Neural cell (in vitro differentiated cells): Measurements from ENCODE around the gene SLC11A1. TPM values are rescaled to one million over a fixed set of nuclear protein-coding genes. Genes with fewer than 3 reads are reported as not detected.

Source experiments
- H2AFZ ChIP-seq: fragments of 200-600, 300-800 bp; sonication (generic), shearing (Covaris generic); 2 replicates; pipeline ENCODE4 v1.6.0; 2014; ENCODE audit warnings: low read depth, mild to moderate bottlenecking, antibody characterized with exemption, low read length, moderate library complexity
- H3F3A ChIP-seq: fragments of 200-600 bp; shearing (Covaris generic); 2 replicates; pipeline ENCODE4 v1.6.1; 2016; ENCODE audit warnings: mild to moderate bottlenecking, moderate library complexity, mixed read lengths, antibody characterized with exemption, low read length; ENCODE audit not compliant: insufficient read depth, poor library complexity, severe bottlenecking
- H3K27ac ChIP-seq: fragments of 200-600, 300-800 bp; sonication (generic), shearing (Covaris generic); 2 replicates; pipeline ENCODE4 v1.5.1; 2014; ENCODE audit warnings: mild to moderate bottlenecking, low read length, moderate library complexity
- H3K27me3 ChIP-seq: fragments of 300-800, 200-600 bp; sonication (generic), shearing (Covaris generic); 2 replicates; pipeline ENCODE4 v1.6.0; 2014; ENCODE audit warnings: mild to moderate bottlenecking, low read depth, low read length, moderate library complexity; ENCODE audit not compliant: insufficient read depth
- H3K36me3 ChIP-seq: fragments of 300-800, 200-600 bp; sonication (generic), shearing (Covaris generic); 2 replicates; pipeline ENCODE4 v1.5.1; 2014; ENCODE audit warnings: mild to moderate bottlenecking, antibody characterized with exemption, low read length, moderate library complexity; ENCODE audit not compliant: insufficient read depth
- H3K4me2 ChIP-seq: fragments of 300-800, 200-600 bp; sonication (generic), shearing (Covaris generic); 2 replicates; pipeline ENCODE4 v1.6.0; 2014; ENCODE audit warnings: mild to moderate bottlenecking, low read length
- H3K4me3 ChIP-seq: fragments of 300-800, 200-600 bp; sonication (generic), shearing (Covaris generic); 2 replicates; pipeline ENCODE4 v1.5.1; 2014; ENCODE audit warnings: mild to moderate bottlenecking, low read length, moderate library complexity
- H3K79me2 ChIP-seq: fragments of 200-600 bp; shearing (Covaris generic); replicated peaks from 2 replicates; pipeline ENCODE4 v1.6.0; 2014; ENCODE audit warnings: mild to moderate bottlenecking, low read length, moderate library complexity; ENCODE audit not compliant: insufficient read depth
- H3K9ac ChIP-seq: fragments of 300-800, 200-600 bp; sonication (generic), shearing (Covaris generic); 2 replicates; pipeline ENCODE4 v1.6.1; 2016; ENCODE audit warnings: mild to moderate bottlenecking, low read length, mixed read lengths
- H3K9me2 ChIP-seq: fragments of 200-600 bp; shearing (Covaris generic); 2 replicates; pipeline ENCODE4 v1.6.1; 2016; ENCODE audit warnings: mild to moderate bottlenecking, low read length, mixed read lengths; ENCODE audit not compliant: insufficient read depth
- H3K9me3 ChIP-seq: fragments of 200-600, 300-800 bp; sonication (generic), shearing (Covaris generic); 2 replicates; pipeline ENCODE4 v1.6.1; 2016; ENCODE audit warnings: mild to moderate bottlenecking, mixed run types, low read length, moderate library complexity, mixed read lengths
- H4K20me1 ChIP-seq: fragments of 200-600 bp; shearing (Covaris generic); 2 replicates; pipeline ENCODE4 v1.6.1; 2016; ENCODE audit warnings: mild to moderate bottlenecking, mixed run types; ENCODE audit not compliant: insufficient read depth
- EP300 ChIP-seq: fragments of 450-650 bp; conservative IDR thresholded peaks from 2 replicates; pipeline ENCODE4 v1.6.1; 2014; ENCODE audit warnings: antibody characterized with exemption, mild to moderate bottlenecking, moderate library complexity; ENCODE audit not compliant: poor library complexity, severe bottlenecking
- EZH2 ChIP-seq: fragments of 200-600, 300-800 bp; shearing (Covaris generic), sonication (generic); IDR thresholded peaks from 2 replicates; pipeline ENCODE4 v1.6.1; 2014; ENCODE audit warnings: antibody characterized with exemption, low read length, borderline replicate concordance, mild to moderate bottlenecking; ENCODE audit not compliant: insufficient read depth, poor library complexity, severe bottlenecking
- MXI1 ChIP-seq: fragments of 450-650 bp; conservative IDR thresholded peaks from 2 replicates; pipeline ENCODE4 v1.6.1; 2014; ENCODE audit warnings: antibody characterized with exemption, mild to moderate bottlenecking; ENCODE audit not compliant: poor library complexity, severe bottlenecking
- POLR2AphosphoS5 ChIP-seq: IDR thresholded peaks from 2 replicates; pipeline ENCODE4 v1.6.1; 2012
- RAD21 ChIP-seq: fragments of 450-650 bp; conservative IDR thresholded peaks from 2 replicates; pipeline ENCODE4 v1.6.1; 2014; ENCODE audit warnings: antibody characterized with exemption, mild to moderate bottlenecking, moderate library complexity
- REST ChIP-seq: IDR thresholded peaks from 2 replicates; pipeline ENCODE4 v1.6.1; 2012; ENCODE audit warnings: borderline replicate concordance
- SMC3 ChIP-seq: fragments of 450-650 bp; conservative IDR thresholded peaks from 2 replicates; pipeline ENCODE4 v1.6.1; 2014; ENCODE audit warnings: antibody characterized with exemption, mild to moderate bottlenecking, moderate library complexity; ENCODE audit not compliant: poor library complexity
- TAF1 ChIP-seq: IDR thresholded peaks from 2 replicates; pipeline ENCODE4 v1.6.1; 2012; ENCODE audit warnings: low read depth
- polyA plus RNA-seq: library from polyadenylated mRNA; depleted of rRNA; stranded (reverse); fragments of >200 nt; gene quantifications from 2 replicates; pipeline ENCODE4 v1.2.3, GENCODE V29; 2014
- small RNA-seq, 3 experiments: library from RNA; depleted of rRNA; stranded (forward); fragments of <200 nt; gene quantifications; one replicate each; pipeline ENCODE3, GENCODE V24; 2012
- TF ChIP-seq, protein P1 (sequence below): fragments of 450-650 bp; IDR thresholded peaks from 2 replicates; pipeline ENCODE4 v1.5.1; 2014; ENCODE audit warnings: antibody characterized with exemption, mild to moderate bottlenecking, moderate library complexity; ENCODE audit not compliant: poor library complexity, severe bottlenecking

The SLC11A1 gene
- polyA plus RNA-seq, 1 donor from 2014 or later: not detected

DNA sequence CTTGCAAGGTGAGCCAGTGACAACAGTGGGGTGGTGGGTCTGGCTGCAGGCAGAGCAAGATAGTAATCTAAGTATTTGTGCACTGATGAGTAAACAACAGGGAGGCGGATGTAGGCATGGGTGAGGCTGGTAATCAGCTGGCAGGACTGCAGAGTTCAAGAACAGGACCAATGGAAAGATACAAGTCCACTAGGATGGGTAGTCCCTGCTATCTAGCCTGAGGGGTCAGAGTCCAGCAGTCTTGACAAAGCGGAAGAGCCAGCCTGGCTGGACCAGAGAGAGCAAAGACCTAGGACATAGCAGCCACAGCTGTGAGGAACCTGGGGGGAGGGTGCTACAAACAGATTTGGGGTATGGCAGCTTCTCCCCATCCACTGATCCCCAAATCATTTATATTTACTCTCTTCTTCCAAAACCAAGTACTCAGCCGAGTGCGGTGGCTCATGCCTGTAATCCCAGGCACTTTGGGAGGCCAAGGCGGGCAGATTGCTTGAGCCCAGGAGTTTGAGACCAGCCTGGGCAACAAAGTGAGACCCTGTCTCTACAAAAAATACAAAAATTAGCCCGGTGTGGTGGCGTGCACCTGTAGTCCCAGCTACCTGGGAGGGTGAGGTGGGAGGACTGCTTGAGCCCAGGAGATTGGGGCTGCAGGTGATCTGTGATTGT lies 62.8 kb downstream of the SLC11A1 start:
- H3K4me2 ChIP-seq: no peak overlapping the region
- no peaks in the 10 kb centered on the region for H3K27me3 ChIP-seq
- no peaks in the 10 kb centered on the region for H4K20me1 ChIP-seq
- no peaks in the 10 kb centered on the region for H3K9me3 ChIP-seq
- H3K9me2 ChIP-seq: no peaks in the 10 kb centered on the region
- no peak overlapping the region for H2AFZ ChIP-seq
- H3K79me2 ChIP-seq: no peaks in the 10 kb centered on the region
- no peak overlapping the region for H3K9ac ChIP-seq
- H3K36me3 ChIP-seq: no peaks in the 10 kb centered on the region
- TF ChIP-seq RAD21 (no peak), SMC3 (no peak), POLR2AphosphoS5 (no peak)
- TF ChIP-seq, protein P1, sequence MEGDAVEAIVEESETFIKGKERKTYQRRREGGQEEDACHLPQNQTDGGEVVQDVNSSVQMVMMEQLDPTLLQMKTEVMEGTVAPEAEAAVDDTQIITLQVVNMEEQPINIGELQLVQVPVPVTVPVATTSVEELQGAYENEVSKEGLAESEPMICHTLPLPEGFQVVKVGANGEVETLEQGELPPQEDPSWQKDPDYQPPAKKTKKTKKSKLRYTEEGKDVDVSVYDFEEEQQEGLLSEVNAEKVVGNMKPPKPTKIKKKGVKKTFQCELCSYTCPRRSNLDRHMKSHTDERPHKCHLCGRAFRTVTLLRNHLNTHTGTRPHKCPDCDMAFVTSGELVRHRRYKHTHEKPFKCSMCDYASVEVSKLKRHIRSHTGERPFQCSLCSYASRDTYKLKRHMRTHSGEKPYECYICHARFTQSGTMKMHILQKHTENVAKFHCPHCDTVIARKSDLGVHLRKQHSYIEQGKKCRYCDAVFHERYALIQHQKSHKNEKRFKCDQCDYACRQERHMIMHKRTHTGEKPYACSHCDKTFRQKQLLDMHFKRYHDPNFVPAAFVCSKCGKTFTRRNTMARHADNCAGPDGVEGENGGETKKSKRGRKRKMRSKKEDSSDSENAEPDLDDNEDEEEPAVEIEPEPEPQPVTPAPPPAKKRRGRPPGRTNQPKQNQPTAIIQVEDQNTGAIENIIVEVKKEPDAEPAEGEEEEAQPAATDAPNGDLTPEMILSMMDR: no peak
- H3K4me3 ChIP-seq: no peak overlapping the region
- no peak overlapping the region for H3K27ac ChIP-seq
- H3F3A ChIP-seq: no peaks in the 10 kb centered on the region

- Histone ChIP-seq H3K79me2 (no peaks in the 10 kb centered on the region), H4K20me1 (no peaks in the 10 kb centered on the region)
These were observed 63.5 kb downstream of the SLC11A1 start for GRCh38 chr2:218445602-218446001.

More at GRCh38 chr2:218445602-218446001, 63.5 kb downstream of the SLC11A1 start:
- no peaks in the 10 kb centered on the region for H3K27me3 ChIP-seq
- no peak overlapping the region for H3K27ac ChIP-seq
- no peaks in the 10 kb centered on the region for H3K9me3 ChIP-seq
- no peaks in the 10 kb centered on the region for H3K36me3 ChIP-seq
- H2AFZ ChIP-seq: no peak overlapping the region
- H3K9me2 ChIP-seq: no peaks in the 10 kb centered on the region
- TF ChIP-seq POLR2AphosphoS5: no peak
- TF ChIP-seq RAD21: no peak
- TF ChIP-seq EP300: no peak
- TF ChIP-seq, protein P1: no peak
- no peak for TF ChIP-seq SMC3
- TF ChIP-seq MXI1: no peak
- TF ChIP-seq REST: no peak
- no peak for TF ChIP-seq EZH2
- TF ChIP-seq TAF1: no peak
- H3K4me2 ChIP-seq: no peak overlapping the region
- H3K4me3 ChIP-seq: no peak overlapping the region
- H3K9ac ChIP-seq: no peak overlapping the region
- no peaks in the 10 kb centered on the region for H3F3A ChIP-seq

Small RNA genes lying within 50 kb of the gene (small RNA-seq; reads per million reads assigned to genes)
- gene MIR26B: 14,149 to 17,736 (median 17,665) reads per million in 3 experiments
- gene MIR6810: 0 reads per million in 3 experiments

Other genes starting within 250 kb of the SLC11A1 start
- gene CXCR1, start 215.3 kb upstream of the SLC11A1 start, polyA plus RNA-seq: not detected in 2 replicates
- gene ARPC2, start 165.1 kb upstream of the SLC11A1 start, polyA plus RNA-seq: 144 and 167 TPM in 2 replicates
- not detected in 2 replicates for gene GPBAR1, start 121.3 kb upstream of the SLC11A1 start, polyA plus RNA-seq
- gene AAMP, start 112.1 kb upstream of the SLC11A1 start, polyA plus RNA-seq: 249 and 337 TPM in 2 replicates
- gene PNKD, start 111.8 kb upstream of the SLC11A1 start, polyA plus RNA-seq: 52.1 and 59.7 TPM in 2 replicates
- gene TMBIM1, start 89.8 kb upstream of the SLC11A1 start, polyA plus RNA-seq: not detected in 2 replicates
- not detected in 2 replicates for gene CATIP, start 25.4 kb upstream of the SLC11A1 start, polyA plus RNA-seq
- 0.97 and 1.3 TPM in 2 replicates for gene CTDSP1, start 17.6 kb downstream of the SLC11A1 start, polyA plus RNA-seq
- gene VIL1, start 36.9 kb downstream of the SLC11A1 start, polyA plus RNA-seq: 0.06 TPM in 1 of 2 replicates, not detected in the other
- gene USP37, start 186.1 kb downstream of the SLC11A1 start, polyA plus RNA-seq: 16.5 and 20.2 TPM in 2 replicates
- 72.1 and 94.7 TPM in 2 replicates for gene CNOT9, start 186.6 kb downstream of the SLC11A1 start, polyA plus RNA-seq
- 4.9 and 9.3 TPM in 2 replicates for gene PLCD4, start 225.6 kb downstream of the SLC11A1 start, polyA plus RNA-seq